22Rv1 (cell line): ENCODE results near the gene DENND4A.

ENCODE experiments used
- ZFX ChIP-seq: fragments of 450-650 bp; IDR thresholded peaks from 2 replicates; pipeline ENCODE4 v1.6.1; 2017; ENCODE audit warnings: antibody characterized with exemption, borderline replicate concordance
- TF ChIP-seq, protein P1 (sequence below): fragments of 450-650 bp; IDR thresholded peaks from 2 replicates; pipeline ENCODE4 v1.5.1; 2017; ENCODE audit warnings: mild to moderate bottlenecking

GRCh38 chr15:65653341-65653740 lies 138.8 kb downstream of the DENND4A start:
- TF ChIP-seq, protein P1, sequence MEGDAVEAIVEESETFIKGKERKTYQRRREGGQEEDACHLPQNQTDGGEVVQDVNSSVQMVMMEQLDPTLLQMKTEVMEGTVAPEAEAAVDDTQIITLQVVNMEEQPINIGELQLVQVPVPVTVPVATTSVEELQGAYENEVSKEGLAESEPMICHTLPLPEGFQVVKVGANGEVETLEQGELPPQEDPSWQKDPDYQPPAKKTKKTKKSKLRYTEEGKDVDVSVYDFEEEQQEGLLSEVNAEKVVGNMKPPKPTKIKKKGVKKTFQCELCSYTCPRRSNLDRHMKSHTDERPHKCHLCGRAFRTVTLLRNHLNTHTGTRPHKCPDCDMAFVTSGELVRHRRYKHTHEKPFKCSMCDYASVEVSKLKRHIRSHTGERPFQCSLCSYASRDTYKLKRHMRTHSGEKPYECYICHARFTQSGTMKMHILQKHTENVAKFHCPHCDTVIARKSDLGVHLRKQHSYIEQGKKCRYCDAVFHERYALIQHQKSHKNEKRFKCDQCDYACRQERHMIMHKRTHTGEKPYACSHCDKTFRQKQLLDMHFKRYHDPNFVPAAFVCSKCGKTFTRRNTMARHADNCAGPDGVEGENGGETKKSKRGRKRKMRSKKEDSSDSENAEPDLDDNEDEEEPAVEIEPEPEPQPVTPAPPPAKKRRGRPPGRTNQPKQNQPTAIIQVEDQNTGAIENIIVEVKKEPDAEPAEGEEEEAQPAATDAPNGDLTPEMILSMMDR = no peak
- no peak for TF ChIP-seq ZFX
